ENCODE results near the gene ZNF580.

ZNF580 gene

DNA sequence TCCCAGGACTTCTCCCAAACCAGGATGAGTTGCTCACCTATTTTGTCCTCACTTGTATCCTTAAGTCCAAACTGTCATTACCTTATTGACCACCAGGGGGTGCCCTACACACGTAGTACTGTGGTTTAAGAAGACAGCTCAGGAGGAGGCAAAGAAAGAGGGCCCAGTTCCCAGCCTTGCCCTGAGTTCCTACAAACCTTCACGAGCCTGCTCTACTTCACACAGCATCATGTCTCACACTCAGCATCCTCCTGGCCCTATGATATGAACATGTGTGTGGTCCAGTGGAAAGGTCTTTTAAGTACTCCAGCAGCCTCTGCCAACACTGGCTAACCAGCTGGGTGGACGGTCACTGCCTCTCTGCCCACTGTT lies 8.4 kb upstream of the ZNF580 start:
- no peaks in the 10 kb centered on the region for H3K36me3 ChIP-seq (ENCODE audit: control insufficient read depth, insufficient read depth, low read length)
- no peaks in the 10 kb centered on the region for H3K9me3 ChIP-seq (ENCODE audit: control insufficient read depth, insufficient read depth, low read depth, low read length)
- no peak overlapping the region for H3K4me3 ChIP-seq (ENCODE audit: low read depth, low read length)
- peaks cover 9% of the 10 kb centered on the region for H3K4me1 ChIP-seq (ENCODE audit: control insufficient read depth, insufficient read depth, low read length)
- H3K27ac ChIP-seq (ENCODE audit: low read depth, low read length), result no peak overlapping the region
- no peak overlapping the region for H3K9ac ChIP-seq (ENCODE audit: low read length)
- no peaks in the 10 kb centered on the region for H3K27me3 ChIP-seq (ENCODE audit: control insufficient read depth, insufficient read depth, low read length)

DNA sequence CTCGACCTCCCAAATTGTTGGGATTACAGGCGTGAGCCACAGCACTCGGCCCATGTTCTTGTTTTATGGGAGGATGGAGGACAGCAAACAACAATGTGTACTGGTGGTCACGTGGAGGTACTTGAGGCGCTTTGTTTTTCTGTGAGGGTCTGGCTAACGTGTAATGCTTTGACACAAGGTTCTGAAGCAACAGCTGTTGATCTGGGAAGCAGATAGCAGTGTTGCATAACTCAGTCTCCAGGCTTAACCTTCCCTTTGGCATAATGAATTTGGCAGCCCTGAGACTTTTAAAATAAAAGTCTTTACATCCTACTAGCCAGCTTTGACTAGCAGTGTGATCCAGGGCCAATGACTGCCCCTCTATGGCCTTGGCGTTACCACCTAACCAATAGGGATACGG lies 6.9 kb upstream of the ZNF580 start:
- Histone ChIP-seq H3K27me3 (ENCODE audit: control insufficient read depth, insufficient read depth, low read length) (no peaks in the 10 kb centered on the region), H3K4me3 (ENCODE audit: low read depth, low read length) (no peak overlapping the region), H3K9ac (ENCODE audit: low read length) (no peak overlapping the region), H3K27ac (ENCODE audit: low read depth, low read length) (no peak overlapping the region), H3K36me3 (ENCODE audit: control insufficient read depth, insufficient read depth, low read length) (no peaks in the 10 kb centered on the region), H3K4me1 (ENCODE audit: control insufficient read depth, insufficient read depth, low read length) (peaks cover 9% of the 10 kb centered on the region), H3K9me3 (ENCODE audit: control insufficient read depth, insufficient read depth, low read depth, low read length) (no peaks in the 10 kb centered on the region)

DNA sequence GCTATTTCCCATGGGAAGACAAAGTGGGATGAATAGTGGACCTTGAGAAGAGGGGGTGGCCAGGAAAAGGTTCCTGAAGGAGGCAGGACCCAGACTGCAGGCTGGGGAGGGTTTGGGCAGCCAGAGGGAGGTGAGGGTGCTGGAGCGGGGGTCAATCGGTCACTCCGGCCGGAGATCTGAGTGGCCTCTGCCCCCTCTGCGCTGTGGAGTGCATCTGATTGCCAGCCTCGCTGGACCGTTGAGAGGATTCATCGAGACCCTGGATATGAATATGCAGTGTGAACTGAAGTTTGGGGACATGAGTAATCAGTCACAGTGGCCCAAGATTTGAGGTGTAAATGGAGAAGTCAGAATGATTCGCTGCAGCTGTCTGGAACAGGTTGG lies 5.5 kb upstream of the ZNF580 start:
- Histone ChIP-seq H3K9ac (ENCODE audit: low read length) (peak overlapping the region; percentile 93), H3K4me1 (ENCODE audit: control insufficient read depth, insufficient read depth, low read length) (peaks cover 11% of the 10 kb centered on the region), H3K36me3 (ENCODE audit: control insufficient read depth, insufficient read depth, low read length) (no peaks in the 10 kb centered on the region), H3K27ac (ENCODE audit: low read depth, low read length) (peak overlapping the region; percentile 54; the same call in 1 of the 2 replicates), H3K27me3 (ENCODE audit: control insufficient read depth, insufficient read depth, low read length) (no peaks in the 10 kb centered on the region), H3K9me3 (ENCODE audit: control insufficient read depth, insufficient read depth, low read depth, low read length) (no peaks in the 10 kb centered on the region), H3K4me3 (ENCODE audit: low read depth, low read length) (peak overlapping the region; percentile 95)

DNA sequence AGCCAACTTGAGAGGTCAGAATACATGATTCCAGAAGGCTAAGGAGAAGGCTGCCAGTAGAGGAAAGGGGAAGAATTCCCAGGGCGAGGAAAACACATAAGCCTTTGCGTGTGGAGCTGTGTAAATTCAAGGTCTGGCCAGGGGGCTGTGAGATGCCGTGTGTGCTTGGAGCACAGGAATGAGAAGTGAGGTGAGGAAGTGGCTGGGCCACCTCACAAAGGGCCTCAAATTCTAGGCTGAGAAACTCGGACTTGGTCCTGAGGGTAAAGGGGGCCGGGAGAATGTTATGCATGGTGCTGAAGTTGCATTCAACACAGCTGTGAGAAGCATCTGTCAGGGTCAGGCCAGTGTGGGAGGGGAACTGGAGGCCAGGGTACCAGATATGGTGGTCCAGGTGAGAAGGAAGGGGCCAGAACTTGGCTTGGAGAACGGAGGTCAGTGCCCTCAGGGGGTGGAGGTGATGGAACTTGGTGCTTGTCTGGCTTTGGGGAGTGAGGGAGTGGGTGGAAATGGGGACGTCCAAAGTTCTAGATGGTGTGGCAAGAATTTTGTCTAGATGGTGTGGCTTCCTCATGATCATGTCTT lies 4.9 kb upstream of the ZNF580 start:
- Histone ChIP-seq H3K9me3 (ENCODE audit: control insufficient read depth, insufficient read depth, low read depth, low read length) (no peaks in the 10 kb centered on the region), H3K9ac (ENCODE audit: low read length) (peak overlapping the region; percentile 93), H3K27ac (ENCODE audit: low read depth, low read length) (no peak overlapping the region), H3K27me3 (ENCODE audit: control insufficient read depth, insufficient read depth, low read length) (no peaks in the 10 kb centered on the region), H3K4me1 (ENCODE audit: control insufficient read depth, insufficient read depth, low read length) (peaks cover 15% of the 10 kb centered on the region), H3K36me3 (ENCODE audit: control insufficient read depth, insufficient read depth, low read length) (no peaks in the 10 kb centered on the region), H3K4me3 (ENCODE audit: low read depth, low read length) (peak overlapping the region; percentile 95)

DNA sequence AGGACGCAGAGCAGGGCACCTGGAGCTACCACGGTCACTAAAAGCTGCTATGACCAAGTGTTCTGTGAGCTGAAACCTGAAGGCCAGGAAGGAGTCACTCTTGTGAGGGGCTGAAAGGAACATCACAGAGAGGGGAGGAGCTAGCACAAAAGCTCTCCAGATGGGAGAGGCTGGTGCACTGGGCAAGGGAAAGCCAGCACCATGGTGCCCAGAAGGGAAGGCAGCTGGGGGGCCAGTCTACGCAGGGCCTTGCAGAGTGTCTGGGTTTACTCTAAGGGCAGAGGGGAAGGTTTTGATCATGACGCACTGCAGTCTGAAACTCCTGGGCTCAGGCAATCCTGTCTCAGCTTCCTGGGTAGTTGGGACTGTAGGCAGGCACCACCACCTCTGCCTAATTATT lies 4.1 kb upstream of the ZNF580 start:
- H3K27me3 ChIP-seq (ENCODE audit: control insufficient read depth, insufficient read depth, low read length), result no peaks in the 10 kb centered on the region
- peak overlapping the region; percentile 12; the same call in 1 of the 2 replicates for H3K4me3 ChIP-seq (ENCODE audit: low read depth, low read length)
- H3K4me1 ChIP-seq (ENCODE audit: control insufficient read depth, insufficient read depth, low read length), result peaks cover 15% of the 10 kb centered on the region
- no peaks in the 10 kb centered on the region for H3K9me3 ChIP-seq (ENCODE audit: control insufficient read depth, insufficient read depth, low read depth, low read length)
- no peak overlapping the region for H3K27ac ChIP-seq (ENCODE audit: low read depth, low read length)
- H3K36me3 ChIP-seq (ENCODE audit: control insufficient read depth, insufficient read depth, low read length), result no peaks in the 10 kb centered on the region
- no peak overlapping the region for H3K9ac ChIP-seq (ENCODE audit: low read length)

DNA sequence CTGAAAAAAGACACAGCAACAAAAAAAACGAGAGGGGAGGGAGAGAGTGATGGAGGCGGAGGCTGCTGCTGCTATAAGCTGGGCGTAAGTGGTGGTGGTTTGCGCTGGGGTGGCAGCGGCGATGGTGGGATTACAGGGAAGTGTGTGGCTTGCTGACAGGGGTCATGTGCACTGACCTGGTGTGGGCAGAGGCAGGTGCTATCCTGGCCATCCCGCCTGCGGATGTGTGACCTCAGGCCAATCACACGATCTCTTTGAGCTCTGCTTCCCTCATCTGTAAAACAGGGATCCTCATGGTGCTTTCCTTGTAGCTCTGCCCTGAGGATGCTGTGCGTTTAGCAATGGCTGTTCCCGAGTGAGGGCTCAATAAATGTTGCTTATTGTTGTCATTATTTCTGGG lies 3.3 kb upstream of the ZNF580 start:
- Histone ChIP-seq H3K9ac (ENCODE audit: low read length) (no peak overlapping the region), H3K27ac (ENCODE audit: low read depth, low read length) (no peak overlapping the region), H3K36me3 (ENCODE audit: control insufficient read depth, insufficient read depth, low read length) (no peaks in the 10 kb centered on the region), H3K27me3 (ENCODE audit: control insufficient read depth, insufficient read depth, low read length) (no peaks in the 10 kb centered on the region), H3K4me1 (ENCODE audit: control insufficient read depth, insufficient read depth, low read length) (peaks cover 15% of the 10 kb centered on the region), H3K4me3 (ENCODE audit: low read depth, low read length) (no peak overlapping the region), H3K9me3 (ENCODE audit: control insufficient read depth, insufficient read depth, low read depth, low read length) (no peaks in the 10 kb centered on the region)

DNA sequence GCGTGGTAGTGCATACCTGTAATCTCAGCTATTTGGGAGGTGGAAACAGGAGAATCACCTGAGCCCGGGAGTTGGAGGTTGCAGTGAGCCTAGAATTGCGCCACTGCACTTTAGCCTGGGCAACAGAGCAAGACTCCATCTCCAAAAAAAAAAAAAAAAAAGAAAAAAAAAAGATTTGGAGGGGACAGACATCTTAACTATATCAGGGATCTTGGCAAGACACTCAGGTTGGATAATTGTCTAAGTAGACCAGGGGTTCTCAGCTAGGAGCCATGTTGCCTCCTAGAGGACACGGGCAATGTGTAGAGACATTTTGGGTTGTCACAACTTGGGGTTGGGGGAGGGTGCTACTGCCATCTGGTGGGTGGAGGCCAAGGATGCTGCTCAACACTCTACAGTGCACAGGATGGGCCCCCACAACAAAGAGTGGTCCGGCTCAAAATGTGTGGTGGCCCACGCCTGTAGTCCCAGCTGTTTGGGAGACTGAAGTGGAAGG lies 1.9 kb upstream of the ZNF580 start:
- Histone ChIP-seq H3K36me3 (ENCODE audit: control insufficient read depth, insufficient read depth, low read length) (no peaks in the 10 kb centered on the region), H3K9ac (ENCODE audit: low read length) (no peak overlapping the region), H3K27me3 (ENCODE audit: control insufficient read depth, insufficient read depth, low read length) (no peaks in the 10 kb centered on the region), H3K9me3 (ENCODE audit: control insufficient read depth, insufficient read depth, low read depth, low read length) (no peaks in the 10 kb centered on the region), H3K4me3 (ENCODE audit: low read depth, low read length) (no peak overlapping the region), H3K4me1 (ENCODE audit: control insufficient read depth, insufficient read depth, low read length) (peaks cover 19% of the 10 kb centered on the region), H3K27ac (ENCODE audit: low read depth, low read length) (no peak overlapping the region)

DNA sequence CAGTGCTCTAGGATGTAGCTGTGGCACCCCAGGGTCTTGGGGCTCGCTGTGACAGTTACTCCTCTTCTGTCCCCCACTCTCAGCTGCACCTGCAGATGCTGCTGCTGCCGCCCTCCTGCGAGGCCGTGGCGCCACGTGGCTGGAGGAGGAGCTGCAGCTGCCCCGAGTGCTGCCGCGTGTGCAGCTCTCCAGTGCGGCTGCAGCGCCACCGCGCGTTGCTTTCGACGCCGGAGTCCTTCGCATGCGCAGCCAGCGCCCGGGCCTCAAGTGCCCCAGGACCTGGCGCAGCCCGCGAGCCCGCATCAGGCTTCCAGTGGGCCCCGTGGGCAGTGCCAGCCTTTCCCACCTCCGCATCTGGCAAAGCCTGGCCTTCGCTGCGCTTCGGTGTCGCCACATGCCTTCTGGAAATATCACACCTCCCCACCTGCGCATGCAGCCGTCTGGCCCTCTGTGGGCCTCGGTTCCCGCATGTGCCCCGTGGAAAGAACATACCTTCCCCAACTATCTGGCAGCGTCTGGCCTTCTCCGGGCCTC lies 692 bp upstream of the ZNF580 start:
- Histone ChIP-seq H3K27ac (ENCODE audit: low read depth, low read length) (peak overlapping the region; percentile 72; the same call in 1 of the 2 replicates), H3K27me3 (ENCODE audit: control insufficient read depth, insufficient read depth, low read length) (no peaks in the 10 kb centered on the region), H3K4me3 (ENCODE audit: low read depth, low read length) (peak overlapping the region; percentile 91), H3K9me3 (ENCODE audit: control insufficient read depth, insufficient read depth, low read depth, low read length) (no peaks in the 10 kb centered on the region), H3K4me1 (ENCODE audit: control insufficient read depth, insufficient read depth, low read length) (peaks cover 19% of the 10 kb centered on the region), H3K36me3 (ENCODE audit: control insufficient read depth, insufficient read depth, low read length) (peaks cover 8% of the 10 kb centered on the region), H3K9ac (ENCODE audit: low read length) (peak overlapping the region; percentile 67)

DNA sequence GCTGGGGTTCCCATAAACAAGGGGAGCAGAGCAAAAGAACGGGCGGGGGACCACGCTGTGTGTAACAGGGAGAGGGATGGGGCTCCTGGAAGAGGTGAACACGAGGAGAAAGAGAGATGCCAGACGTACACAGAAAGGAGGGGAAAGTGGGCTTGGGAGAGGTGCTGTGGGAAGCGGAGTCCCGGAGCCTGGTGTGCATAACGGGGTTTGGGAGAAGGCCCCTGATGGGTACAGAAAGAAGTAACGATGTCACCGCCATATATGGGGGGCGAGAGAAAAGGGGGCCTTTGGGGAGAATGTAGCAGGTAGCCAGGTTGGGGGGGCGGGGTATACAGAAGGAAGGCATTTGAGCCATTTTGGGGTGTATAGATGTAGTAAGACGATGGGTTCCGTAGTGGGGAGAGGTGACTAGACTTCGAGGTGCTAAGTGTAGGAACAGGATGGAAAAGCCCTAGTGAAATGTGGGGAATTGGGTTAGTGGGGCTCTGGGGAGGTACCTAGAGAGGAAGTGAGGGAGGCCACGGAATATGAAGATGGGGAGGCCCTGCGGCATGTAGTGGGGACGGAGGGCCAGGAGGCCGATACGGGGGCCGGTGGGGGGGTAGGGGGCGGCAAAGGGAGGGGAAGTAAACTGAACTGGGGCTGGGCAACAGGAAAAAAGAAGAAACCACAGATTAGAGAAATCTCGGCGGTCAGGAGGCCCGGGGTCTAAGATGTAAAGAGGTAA lies 787 bp downstream of the ZNF580 start:
- H3K27ac ChIP-seq (ENCODE audit: low read depth, low read length), result peak overlapping the region; percentile 64; the same call in 1 of the 2 replicates
- peaks cover 10% of the 10 kb centered on the region for H3K4me1 ChIP-seq (ENCODE audit: control insufficient read depth, insufficient read depth, low read length)
- peak overlapping the region; percentile 89 for H3K9ac ChIP-seq (ENCODE audit: low read length)
- H3K4me3 ChIP-seq (ENCODE audit: low read depth, low read length), result peak overlapping the region; percentile 91
- H3K9me3 ChIP-seq (ENCODE audit: control insufficient read depth, insufficient read depth, low read depth, low read length), result no peaks in the 10 kb centered on the region
- H3K36me3 ChIP-seq (ENCODE audit: control insufficient read depth, insufficient read depth, low read length), result peaks cover 16% of the 10 kb centered on the region
- no peaks in the 10 kb centered on the region for H3K27me3 ChIP-seq (ENCODE audit: control insufficient read depth, insufficient read depth, low read length)

DNA sequence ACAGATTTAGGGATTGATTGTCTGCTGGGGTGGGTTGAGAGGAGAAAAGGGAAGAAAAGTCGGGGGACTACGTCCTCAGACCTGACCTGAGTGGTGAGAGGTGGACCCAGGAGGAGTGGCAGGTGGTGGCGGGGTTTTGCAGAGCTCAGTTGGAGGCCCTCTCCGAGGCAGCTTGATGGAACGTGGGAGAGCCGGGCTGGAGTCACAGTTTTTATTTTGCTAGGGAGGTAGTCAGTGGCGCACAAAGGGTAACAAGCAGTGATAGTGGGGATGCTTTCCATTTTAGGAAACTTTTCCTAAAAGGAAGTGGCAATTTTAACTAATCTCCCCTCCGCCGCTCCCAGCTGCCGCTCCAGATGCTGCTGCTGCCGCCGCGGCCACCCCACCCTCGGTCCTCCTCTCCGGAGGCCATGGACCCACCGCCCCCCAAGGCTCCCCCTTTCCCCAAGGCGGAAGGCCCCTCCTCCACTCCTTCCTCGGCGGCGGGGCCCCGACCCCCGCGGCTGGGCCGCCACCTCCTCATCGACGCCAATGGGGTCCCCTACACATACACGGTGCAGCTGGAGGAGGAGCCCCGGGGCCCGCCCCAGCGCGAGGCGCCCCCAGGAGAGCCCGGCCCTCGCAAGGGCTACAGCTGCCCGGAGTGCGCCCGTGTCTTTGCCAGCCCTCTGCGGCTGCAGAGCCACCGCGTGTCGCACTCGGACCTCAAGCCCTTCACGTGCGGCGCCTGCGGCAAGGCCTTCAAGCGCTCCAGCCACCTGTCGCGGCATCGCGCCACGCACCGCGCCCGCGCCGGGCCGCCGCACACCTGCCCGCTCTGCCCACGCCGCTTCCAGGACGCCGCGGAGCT lies 1.6 kb downstream of the ZNF580 start:
- Histone ChIP-seq H3K4me3 (ENCODE audit: low read depth, low read length) (peak overlapping the region; percentile 91), H3K9ac (ENCODE audit: low read length) (peak overlapping the region; percentile 64), H3K27me3 (ENCODE audit: control insufficient read depth, insufficient read depth, low read length) (no peaks in the 10 kb centered on the region), H3K36me3 (ENCODE audit: control insufficient read depth, insufficient read depth, low read length) (peaks cover 16% of the 10 kb centered on the region), H3K9me3 (ENCODE audit: control insufficient read depth, insufficient read depth, low read depth, low read length) (no peaks in the 10 kb centered on the region), H3K27ac (ENCODE audit: low read depth, low read length) (no peak overlapping the region), H3K4me1 (ENCODE audit: control insufficient read depth, insufficient read depth, low read length) (peaks cover 14% of the 10 kb centered on the region)
